Tibial nerve (tissue), 4 donors: Measurements from ENCODE around the gene HOXC4.

Experiments
- CTCF ChIP-seq, 5 experiments: fragments of 200-600 bp in 3 of 5; fragments of 450-650 bp in 2 of 5; sonication (generic) in 3 of 5; IDR thresholded peaks; one replicate each; pipeline ENCODE4 v1.5.1; 2016 to 2019; ENCODE audit warnings: antibody characterized with exemption in 5 of 5, mild to moderate bottlenecking in 3 of 5, moderate library complexity in 2 of 5
- EP300 ChIP-seq, 2 donors: sonication (generic); formaldehyde crosslinking; IDR thresholded peaks; one replicate each; pipeline ENCODE4 v1.6.1; 2017; ENCODE audit warnings: antibody characterized with exemption in 2 of 2, mild to moderate bottlenecking in 1 of 2
- POLR2A ChIP-seq, 2 donors: fragments of 450-650 bp; IDR thresholded peaks; one replicate each; pipeline ENCODE4 v1.6.1; 2017; ENCODE audit warnings: antibody characterized with exemption in 2 of 2, mild to moderate bottlenecking in 2 of 2, moderate library complexity in 2 of 2

DNA sequence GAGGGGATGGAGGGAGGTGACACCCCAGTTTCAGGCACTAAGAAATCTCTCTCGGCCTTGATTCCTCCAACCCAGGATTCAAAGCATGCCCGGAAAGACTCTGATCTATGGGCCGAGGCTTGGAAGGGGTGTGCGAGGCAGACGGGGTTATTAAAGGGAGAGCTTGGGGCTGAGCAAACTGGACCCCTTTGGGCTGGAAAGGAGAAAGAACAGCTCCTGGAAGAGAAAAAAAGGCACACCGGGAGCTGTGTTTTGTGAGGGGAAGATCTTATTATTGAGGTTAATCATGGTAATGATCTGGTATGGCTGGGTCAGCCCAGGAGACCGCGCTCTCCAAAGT lies 5.7 kb upstream of the HOXC4 start:
- no peak for TF ChIP-seq CTCF (IDR thresholded peaks at IDR 0.05)
- no peak for TF ChIP-seq POLR2A (IDR thresholded peaks at IDR 0.05)
- no peak for TF ChIP-seq EP300 (IDR thresholded peaks at IDR 0.05)
